NCI-H748 treated with DMSO at 0.1 percent for 48 hours (cell line): ENCODE data around the gene MAGEC3.
"Not testable (repeated sequence)": the region's sequence is repeated elsewhere in the genome, so short reads cannot be mapped to it uniquely, and the experiment has no call there.

ENCODE experiments used
- DNase-seq: peaks from one replicate; lab custom pipeline; 2025; lab: John Stamatoyannopoulos, UW

Gene MAGEC3, protein sequence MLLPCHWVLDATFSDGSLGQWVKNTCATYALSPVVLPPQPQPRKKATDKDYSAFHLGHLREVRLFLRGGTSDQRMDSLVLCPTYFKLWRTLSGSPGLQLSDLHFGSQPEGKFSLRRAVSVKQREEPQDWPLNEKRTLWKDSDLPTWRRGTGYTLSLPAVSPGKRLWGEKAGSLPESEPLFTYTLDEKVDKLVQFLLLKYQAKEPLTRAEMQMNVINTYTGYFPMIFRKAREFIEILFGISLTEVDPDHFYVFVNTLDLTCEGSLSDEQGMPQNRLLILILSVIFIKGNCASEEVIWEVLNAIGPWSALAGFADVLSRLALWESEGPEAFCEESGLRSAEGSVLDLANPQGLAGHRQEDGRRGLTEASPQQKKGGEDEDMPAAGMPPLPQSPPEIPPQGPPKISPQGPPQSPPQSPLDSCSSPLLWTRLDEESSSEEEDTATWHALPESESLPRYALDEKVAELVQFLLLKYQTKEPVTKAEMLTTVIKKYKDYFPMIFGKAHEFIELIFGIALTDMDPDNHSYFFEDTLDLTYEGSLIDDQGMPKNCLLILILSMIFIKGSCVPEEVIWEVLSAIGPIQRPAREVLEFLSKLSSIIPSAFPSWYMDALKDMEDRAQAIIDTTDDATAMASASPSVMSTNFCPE

DNA sequence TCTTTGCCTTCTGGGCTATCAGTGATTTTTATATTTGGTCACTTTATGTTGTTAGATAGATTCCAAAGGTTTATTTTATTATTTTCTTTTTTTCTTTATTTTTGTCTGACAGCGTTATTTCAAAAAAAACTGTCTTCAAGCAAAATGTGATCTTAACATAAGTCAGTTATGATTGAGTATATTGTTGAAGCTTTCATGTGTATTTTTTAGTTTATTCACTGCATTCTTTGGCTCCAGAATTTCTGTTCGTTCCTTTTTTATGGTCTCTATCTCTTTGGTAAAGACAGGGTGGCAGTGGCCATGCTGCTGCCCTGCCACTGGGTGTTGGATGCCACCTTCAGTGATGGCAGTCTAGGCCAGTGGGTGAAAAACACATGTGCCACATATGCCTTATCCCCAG lies at the start of gene MAGEC3:
Gene MAGEC3, plus strand, starts transcription at position 301 of the 400 bp plus-strand sequence. Its CDS starts 0 bp downstream, at position 301.
- no peak for DNase-seq

DNA sequence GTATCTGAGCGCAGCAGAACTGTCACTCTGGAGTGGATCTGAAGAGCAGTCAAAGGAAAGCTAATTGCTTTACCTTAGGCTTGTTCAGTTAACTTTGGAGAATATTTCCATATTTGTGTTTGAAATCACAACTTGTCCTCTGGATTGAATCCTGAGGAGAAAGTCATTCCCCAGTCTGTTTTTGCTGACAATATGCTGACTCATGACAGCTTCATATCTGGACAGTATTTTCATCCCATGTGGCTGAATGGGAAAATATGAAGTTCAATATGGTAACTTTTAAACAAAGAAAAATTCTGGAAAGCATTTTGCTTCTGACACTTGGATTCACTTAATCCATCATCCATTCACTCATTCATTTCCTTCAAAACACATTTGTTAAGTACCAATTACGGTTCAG lies 46.3 kb upstream of the MAGEC3 start:
- DNase-seq, result no peak

DNA sequence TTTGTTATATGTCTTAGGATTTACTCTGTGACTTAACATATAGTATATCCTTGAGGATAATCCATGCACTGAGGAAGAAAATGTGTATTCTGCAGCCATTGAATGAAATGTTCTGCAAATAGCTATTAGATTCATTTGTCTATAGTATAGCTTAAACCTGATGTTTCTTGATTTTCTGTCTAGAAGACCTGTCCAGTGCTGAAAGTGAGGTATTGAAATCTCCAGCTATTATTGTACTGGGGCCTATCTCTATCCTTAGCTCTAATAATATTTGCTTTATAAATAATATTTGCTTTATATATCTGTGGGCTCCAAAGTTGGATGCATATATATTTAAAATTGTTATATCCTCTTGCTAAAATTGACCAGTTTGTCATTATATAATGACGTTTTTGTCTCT lies 26.7 kb upstream of the MAGEC3 start:
- DNase-seq, result no peak

DNA sequence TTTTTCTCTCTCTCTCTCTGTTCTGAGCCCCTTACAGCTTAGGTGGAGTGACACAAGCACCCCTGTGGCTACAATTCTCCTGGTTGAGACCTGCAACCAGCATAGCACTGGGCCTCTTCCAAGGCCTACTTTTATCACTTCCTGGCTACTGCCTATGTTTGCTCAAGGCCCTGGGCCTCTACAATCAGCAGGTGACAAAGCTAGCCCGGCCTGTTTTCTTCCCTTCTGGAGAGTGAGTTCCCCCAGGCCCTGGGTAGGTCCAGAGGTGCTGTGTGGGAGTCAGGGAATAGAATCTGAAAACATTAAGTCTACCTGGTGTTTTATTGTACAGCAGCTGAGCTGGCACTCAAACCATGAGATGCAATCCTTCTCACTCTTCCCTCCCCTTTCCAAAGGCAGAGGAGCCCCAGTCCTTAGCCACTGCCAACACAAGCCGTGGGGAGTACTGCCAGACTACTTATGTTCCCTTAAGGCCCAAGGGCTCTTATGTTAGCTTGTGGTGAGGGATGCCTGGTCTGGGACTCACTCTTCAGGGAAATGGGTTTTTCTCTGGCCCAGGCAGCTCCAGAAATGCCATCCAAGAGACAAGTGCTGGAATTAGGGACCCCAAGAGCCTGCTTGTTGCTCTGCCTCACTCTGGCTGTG lies 23.8 kb upstream of the MAGEC3 start:
- no peak for DNase-seq

DNA sequence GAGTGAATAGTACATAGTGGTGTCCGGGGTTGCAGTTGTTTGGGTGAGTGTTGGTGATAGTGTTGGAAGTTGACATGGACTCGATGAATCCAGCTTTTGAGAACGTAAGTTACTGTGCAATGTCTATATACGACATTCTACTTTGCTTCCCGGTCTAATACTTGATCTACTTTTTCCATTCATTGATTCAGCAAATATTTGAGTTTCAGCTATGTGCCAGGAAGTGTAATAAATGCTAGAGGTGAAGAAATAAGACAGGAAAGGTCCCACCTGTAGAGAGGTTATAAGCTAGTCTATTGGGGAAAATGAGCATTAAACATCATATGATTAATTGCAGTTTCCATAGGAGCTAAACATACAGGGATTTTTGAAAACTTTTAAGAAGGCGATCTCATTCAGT lies 22.2 kb upstream of the MAGEC3 start:
- DNase-seq, result no peak

DNA sequence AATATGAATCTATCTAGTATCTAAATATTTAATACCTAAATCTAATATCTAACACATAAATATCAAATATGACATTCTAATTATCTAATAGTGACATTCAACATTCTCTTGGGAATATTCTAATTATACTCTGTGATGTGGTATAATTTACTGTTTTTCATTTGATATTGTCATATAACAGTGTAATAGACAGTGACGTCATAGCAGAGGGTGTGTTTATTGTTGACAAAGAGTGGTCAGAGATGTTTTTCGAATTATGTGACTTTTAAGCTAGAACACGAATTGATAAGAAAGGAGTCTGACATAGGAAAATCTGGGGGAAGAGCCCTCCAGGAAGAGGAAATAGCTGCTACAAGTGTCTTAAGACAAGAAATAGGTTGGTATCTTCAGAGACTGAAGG lies 5.9 kb upstream of the MAGEC3 start:
- DNase-seq, result no peak

DNA sequence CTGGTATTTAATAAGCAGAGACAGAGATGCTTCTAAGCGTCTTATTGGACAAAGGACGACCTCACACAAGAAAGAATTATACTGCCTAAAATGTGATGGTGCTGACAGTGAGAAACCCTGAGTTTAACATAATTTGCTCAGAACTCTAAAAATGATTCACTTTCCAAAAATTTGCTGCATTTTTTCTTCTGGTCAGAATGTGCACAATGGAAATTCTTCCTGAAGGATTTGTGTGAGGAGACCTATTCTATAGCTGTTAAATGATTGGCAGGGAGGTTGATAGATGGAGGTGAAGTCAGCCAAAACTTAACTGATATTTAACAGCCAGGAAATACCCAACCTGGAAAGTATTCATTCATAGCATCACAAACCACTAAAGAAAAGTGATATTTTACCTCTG lies 1.7 kb downstream of the MAGEC3 start:
- no peak for DNase-seq

DNA sequence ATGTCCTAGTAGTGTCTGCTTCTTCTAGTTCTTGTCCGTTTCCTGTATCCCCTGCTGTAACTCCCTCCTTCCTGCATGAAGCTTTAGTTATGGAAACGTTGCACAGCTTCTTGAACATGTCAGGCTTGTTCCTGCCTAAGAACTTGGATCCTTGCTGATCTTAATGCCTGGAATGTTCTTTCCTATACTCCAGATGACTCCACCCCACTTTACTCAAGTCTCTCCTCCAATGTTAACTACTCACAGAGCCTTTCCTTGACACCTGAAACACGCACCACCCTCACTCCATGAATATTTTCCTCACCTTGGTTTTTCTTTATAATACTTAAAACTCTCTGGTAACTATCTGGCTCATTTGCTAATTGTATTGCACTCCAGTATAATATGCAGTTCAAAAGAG lies 19.4 kb downstream of the MAGEC3 start:
- DNase-seq, result no peak

DNA sequence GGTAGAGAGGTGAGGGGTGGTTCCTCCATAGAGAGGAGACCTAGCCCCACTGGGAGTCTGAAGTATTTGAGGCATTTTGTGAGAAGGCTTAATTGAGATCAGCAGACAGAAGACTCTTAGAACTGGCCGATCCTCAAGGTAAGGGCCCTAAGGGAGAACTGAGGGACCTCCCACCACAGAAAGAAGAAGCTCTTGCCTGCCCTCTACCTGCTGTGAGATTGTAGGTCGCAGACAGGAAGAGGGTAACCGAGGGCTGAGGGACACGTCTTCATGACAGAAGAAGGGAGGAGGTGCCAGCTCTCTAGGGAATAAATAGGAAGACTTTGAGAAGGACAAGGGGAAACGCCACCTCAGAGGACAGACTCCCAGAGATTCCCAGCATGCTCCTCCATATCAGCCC lies 41.5 kb downstream of the MAGEC3 start:
- no peak for DNase-seq

DNA sequence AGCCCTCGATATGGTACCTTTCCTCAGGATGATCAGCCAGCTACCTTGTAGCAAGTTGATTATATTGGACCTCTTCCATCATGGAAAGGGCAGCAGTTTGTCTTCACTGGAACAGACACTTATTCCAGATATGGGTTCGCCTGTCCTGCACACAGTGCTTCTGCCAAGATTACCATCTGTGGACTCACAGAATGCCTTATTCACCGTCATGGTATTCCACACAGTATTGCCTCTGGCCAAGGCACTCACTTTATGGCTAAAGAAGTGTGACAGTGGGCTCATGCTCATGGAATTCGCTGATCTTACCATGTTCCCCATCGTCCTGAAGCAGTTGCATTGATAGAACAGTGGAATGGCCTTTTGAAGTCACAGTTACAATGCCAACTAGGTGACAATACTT lies 50.7 kb downstream of the MAGEC3 start:
- DNase-seq, result not testable (repeated sequence)

DNA sequence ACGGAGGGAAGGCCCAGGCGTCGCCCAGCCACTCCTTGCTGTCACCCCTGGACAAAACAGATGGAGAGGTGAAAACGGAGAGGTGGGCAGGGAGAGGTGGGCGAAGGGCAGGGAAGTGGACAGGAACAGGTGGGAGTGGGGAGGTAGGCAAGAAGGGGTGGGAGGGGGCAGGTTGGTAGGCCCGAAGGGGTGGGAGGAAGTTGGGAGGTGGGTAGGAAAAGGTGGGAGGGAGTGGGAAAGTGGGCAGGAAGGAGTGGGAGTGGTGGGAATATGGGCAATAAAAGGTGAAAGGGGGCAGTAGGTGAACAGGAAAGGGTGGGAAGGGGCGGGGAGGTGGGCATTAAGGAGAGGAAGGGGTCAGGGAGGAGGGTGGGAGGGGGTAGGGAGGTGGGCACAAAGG lies 56.6 kb downstream of the MAGEC3 start:
- DNase-seq, result no peak

DNA sequence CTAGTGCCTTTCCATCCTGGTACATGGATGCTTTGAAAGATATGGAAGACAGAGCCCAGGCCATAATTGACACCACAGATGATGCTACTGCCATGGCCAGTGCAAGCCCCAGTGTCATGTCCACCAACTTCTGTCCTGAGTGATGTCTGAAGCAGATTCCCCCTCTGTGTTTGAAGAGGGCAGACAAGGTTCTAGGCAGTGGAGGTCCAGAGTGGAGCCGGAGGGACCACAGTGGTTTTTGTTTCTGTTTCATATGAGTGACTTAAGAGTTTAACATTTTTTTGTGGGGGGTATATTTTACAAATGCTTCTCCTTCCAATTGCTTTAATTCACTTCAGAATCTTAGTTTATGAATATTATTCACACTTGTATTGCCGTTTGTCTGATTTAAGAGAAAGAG lies 59.6 kb downstream of the MAGEC3 start:
- no peak for DNase-seq

DNA sequence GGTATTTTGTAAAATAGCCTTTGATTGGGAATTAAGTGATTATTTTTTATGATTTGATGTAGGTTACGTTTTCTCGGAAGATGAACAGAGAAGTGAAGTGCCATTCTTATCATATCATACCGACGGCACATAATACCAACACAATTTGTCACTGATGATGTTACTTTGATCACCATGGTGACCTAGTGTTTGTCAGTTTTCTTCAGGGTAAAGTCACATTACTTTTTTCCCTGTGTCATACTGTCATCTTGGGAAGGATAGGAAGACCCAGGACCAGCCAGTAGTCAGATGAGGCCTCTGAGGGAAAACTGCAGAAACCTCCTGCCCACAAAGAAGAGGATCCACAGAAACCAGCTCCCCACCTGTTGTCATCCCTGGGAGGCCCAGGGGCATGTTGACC lies 64.2 kb downstream of the MAGEC3 start:
- no peak for DNase-seq

DNA sequence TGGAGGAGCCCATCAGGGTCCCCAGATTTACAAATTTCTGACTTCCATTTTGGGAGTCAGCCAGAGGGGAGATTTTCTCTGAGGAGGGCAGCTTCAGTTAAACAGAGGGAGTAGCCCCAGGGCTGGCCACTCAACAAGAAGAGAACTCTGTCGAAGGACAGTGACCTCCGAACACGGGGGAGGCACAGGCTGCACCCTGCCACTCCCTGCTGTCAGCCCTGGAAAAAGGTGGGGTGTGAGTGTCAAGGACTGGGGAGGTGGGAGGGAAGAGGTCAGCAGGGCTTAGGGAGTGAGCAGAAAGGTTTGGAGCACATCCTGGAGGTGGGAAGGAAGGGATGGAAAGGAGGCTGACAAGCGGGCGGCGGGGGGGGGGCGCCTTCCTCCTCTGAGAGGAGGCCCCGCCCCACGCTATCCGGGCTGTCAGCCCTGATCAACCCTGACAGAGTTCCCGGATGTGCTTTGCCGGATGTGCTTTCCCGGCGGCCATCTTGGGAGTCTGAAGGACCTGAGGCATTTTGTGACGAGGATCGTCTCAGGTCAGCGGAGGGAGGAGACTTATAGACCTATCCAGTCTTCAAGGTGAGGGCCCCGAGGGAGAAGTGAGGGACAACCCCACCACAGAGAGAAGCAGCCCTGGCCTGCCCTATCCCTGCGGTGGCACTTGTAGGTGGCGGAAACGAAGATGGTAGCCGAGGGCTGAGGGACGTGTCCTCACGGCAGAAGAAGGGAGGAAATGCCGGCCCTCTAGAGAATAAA lies 65.5 kb downstream of the MAGEC3 start, which contains the start of gene MAGEC1:
Gene MAGEC1, plus strand, starts transcription at position 495 of the 756 bp plus-strand sequence. CDS start 1,179 bp downstream, outside the sequence.
- peak; percentile 25 for DNase-seq

DNA sequence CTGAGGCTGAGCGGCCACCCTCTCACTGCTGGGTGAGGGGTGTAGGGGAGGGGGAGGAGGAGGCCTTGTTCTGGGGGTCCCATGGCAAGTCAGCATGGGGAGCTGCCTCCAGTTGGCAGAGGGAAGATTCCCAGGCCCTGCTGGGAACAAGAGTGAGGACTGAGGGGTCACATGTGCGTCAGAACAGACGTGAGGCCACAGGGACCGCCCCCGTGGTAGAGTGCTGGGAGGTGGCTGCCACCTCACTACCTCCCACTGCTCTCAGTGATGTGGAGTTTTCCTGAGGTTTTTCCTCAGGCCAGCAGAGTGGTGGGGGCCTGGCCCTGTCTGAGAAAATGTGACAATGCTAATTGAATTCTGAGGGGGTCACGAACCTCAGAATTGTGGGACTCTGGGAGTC lies 66.1 kb downstream of the MAGEC3 start:
- DNase-seq, result no peak

DNA sequence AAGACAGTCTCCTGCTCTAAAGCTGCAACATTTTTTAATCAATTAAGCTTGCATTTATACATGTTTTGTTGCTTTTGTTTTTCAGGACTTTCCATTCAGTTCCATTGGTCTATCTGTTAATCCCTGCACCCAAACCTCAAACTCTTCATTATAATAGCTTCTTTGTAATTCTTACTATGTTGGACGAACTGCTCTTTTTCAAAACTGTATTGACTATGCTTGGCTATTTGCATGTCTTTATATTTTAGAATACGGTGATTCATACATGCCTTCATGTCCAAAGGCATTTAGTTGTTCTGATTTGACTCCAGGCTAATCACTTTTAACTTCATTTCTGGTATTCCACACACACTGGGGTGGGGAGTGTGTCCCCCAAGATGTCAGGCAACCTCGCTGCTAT lies 79.7 kb downstream of the MAGEC3 start:
- no peak for DNase-seq

DNA sequence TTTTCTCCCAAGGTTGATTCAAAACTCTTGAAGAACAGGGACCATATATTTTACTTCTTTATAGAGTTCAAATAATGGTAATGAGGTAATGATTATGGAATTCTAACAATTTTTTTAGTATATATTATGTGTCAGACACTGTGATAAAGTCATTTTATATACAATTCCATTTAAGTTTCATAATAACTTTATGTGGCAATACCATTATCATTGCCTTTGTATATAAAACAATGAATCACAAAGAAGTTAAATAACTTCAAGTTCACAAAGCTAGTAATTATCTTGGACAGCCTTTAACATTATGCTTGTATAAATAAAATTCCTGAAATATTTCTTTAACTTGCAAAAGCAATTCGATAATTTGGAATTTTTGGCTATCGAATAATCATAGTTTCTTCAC lies 86.2 kb downstream of the MAGEC3 start:
- no peak for DNase-seq

DNA sequence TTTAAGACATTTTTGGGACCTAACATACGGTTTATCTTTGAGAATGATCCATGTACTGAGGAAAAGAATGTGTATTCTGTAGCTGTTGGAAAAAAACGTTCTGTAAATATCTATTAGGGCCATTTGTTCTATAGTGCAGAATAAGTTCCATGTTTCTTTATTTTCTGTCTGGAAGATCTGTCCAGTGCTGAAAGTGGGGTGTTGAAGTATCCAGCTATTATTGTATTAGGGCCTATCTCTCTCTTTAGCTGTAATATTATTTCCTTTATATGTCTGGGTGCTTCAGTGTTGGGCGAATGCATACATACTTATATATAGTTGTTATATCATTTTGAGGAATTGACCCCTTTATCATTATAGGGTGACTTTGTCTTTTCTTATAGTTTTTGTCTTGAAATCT lies 90.3 kb downstream of the MAGEC3 start:
- DNase-seq, result no peak

DNA sequence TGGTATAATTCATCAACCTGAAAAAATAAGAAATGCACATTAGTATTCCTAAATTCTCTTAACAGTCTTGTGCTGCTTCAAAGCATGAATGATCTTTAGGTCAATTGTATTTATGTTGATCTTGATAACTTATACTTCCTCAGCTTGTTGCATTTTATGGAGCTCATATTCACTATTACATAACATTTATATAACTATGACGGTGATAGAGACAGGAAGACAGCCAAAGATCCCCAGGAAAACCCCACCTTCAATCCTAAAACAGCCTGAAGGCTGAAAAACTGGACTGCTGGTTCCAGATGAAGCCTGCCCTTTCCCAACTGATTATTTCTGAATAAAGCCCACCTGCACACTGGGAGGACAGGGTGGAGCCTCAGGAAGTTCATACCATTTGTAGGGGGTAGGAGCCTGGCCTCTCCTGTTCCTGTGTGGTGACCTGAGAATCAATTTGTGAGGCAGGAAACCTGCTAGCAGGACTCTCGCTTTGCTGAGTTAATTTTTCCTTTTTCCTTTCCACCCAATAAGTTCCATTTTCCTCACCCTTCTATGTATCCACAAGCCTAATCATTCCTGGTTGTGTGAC lies 96.0 kb downstream of the MAGEC3 start:
- no peak for DNase-seq

DNA sequence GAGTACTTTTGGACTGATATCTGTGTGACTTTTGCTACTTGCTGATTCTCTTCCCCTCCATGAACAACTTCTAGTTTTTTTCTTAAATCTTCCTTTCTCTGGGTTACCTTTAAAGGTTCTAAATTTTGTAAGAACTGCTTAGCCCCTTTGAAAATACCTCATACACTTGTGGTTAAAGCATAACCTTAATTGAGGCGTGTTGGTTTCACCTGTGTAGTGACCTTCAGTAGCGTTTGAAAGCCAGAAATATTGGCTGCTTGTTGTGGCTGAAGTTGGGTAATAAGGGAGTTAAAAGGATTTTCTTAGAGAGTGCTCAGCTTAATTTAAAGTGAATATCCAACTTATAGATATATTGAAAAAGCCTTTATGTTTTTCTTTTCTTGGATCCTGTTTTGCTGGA lies 97.5 kb downstream of the MAGEC3 start:
- DNase-seq, result no peak

DNA sequence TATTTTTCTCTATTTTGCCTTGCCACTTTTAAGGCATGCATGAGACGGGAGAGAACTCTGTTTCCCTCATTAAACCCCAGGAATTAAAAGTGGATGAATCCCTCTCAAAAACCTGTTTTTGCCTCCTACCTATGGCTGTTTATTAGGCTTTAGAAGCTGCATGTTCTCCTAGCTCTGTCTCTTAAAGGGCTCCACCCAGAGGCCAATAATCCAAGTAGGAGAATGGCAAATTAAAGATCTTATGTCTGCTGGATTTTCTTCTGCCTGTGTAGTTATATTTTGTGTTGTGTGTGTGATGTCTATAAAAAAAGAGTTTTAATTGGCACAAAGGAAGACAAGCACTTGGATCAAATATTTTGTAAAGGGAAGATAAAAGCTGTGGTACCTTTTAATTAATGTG lies 98.0 kb downstream of the MAGEC3 start:
- DNase-seq, result no peak

DNA sequence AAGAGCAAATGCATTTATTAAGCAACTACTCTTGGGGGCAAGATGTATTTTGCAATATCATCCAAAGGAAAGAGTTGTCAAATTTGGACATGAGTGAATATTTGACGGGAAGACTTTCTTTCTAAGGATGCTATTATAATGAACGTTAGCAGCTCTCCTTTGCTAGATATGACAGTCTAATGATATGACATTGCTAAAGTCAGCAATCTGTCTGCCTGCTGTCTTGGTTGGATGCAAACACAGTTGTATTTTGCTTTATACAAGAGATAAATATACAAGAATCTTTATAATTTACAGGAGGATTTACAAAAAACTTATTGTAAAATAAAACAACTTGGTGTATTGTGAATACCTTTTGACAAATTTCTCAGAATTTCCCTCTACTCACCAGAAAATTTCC lies 103.1 kb downstream of the MAGEC3 start:
- DNase-seq, result no peak
